ENCODE measurements around the gene RIPK1. TPM values are rescaled to one million over a fixed set of nuclear protein-coding genes. Genes with fewer than 3 reads are reported as not detected.

RIPK1 gene
- total and polyA plus RNA-seq, 10 of the 15 experiments (the other 5 are each of a cell fraction or from before 2014, with no cell fraction given): 1.6 to 11.2 (median 6.3) TPM

DNA sequence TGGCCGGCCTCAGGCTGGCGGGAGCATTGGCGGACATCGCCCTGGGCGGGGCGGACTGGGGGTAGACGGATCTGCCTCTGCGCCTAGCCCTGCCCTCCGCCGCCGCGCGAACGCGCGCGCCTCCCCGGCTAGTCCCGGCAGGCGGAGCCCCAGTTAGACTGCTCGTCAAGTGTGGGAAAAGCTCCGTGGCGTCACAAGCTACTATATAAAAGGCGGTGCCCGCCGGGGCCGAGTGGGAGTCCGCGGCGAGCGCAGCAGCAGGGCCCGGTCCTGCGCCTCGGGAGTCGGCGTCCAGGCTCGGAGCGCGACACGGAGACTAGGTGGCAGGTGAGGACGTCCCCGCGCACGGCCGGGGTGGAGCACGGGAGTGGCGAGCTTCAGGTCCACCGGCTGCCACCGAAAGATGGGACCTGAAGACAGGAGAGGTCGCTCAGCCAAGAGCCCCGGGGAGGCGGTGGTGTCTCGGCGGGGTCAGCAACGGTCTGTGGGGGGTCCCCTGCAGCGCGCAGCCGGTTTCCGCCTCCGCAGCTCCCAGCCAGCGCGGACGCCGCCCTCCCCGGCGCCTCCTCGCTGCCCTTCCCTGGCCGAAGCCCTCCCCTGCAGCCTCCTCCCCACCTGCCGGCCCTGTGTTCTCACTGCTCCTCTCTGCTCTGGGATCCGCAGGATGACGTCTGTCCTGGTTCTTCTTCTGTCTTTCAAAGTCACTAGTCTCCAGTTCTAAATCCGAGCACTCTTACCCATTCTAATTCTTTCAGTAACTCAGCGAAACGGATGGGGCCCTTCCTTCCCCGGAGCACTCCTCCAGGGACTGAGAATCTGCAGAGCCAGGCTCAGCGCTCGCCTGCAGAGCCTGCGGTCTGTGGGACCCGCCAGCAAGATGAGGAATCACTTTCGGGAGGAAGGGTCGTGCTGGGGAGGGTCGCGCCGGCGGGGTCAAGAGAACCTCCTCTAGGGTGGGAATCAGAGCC, 4.3 kb upstream of the RIPK1 start:
- RAD21 ChIA-PET (ENCODE audit: unreplicated experiment): interaction anchor here (0.9 to 1.0 kb wide), 4 partner anchors 56 to 188 kb away, joined by 3 to 6 read pairs (median 4); no protein-coding TSS in a partner anchor
- in situ Hi-C loops (cut with MboI): no loop called here
- no peaks in the 10 kb centered on the region for H3K36me3 ChIP-seq (ENCODE audit: control insufficient read depth in 2 of 2, insufficient read depth in 2 of 2, low read length in 1 of 2)
- BruUV-seq (replicated peaks): no TSS peak
- POLR2A ChIA-PET: interaction anchor here (1.0 kb wide), 2 partner anchors 64 to 75 kb away, joined by 3 to 4 read pairs; partner anchors contain the start of gene NQO2
- ATAC-seq (peak; percentile 88), DNase-seq (ENCODE audit: low read depth, low spot score) (peak; percentile 34), FAIRE-seq (no peak)
- no peaks in the 10 kb centered on the region for H3K27me3 ChIP-seq (replicated peaks in 1 of 2; ENCODE audit: control insufficient read depth in 2 of 2, insufficient read depth in 2 of 2, low read length in 1 of 2)
- SMC1A ChIA-PET (ENCODE audit: uncharacterized antibody, unreplicated experiment): interaction anchor here (0.6 to 1.0 kb wide), 4 partner anchors 62 to 1091 kb away, joined by 3 to 4 read pairs (median 3); no protein-coding TSS in a partner anchor
- 4% methylated on average over 79 of the region's 85 CpGs for WGBS (ENCODE audit: insufficient coverage, insufficient replicate concordance, low lambda C conversion rate, missing lambda C conversion rate)
- no peak overlapping the region for H3K27ac ChIP-seq (ENCODE audit: control insufficient read depth, insufficient read depth)
- H3K79me2 ChIP-seq (ENCODE audit: control insufficient read depth, insufficient read depth, low read length): peaks cover 1% of the 10 kb centered on the region; the same call in 1 of the 2 replicates
- no peaks in the 10 kb centered on the region for H4K20me1 ChIP-seq (ENCODE audit: control insufficient read depth, insufficient read depth)
- peak overlapping the region; percentile 66 for H2AFZ ChIP-seq (ENCODE audit: control insufficient read depth, low read depth, low read length)
- peak overlapping the region; percentile 79 for H3K4me2 ChIP-seq (ENCODE audit: control insufficient read depth, insufficient read depth)
- CTCF ChIA-PET: interaction anchor here (0.6 to 1.2 kb wide), 5 partner anchors 38 to 195 kb away, joined by 3 to 5 read pairs (median 3); partner anchors contain the start of gene NQO2
- peak overlapping the region; percentile 69 for H3K4me3 ChIP-seq
- intact Hi-C loops (cut with micrococcal nuclease; ENCODE audit: unreplicated experiment): no loop called here
- no peak overlapping the region; the same call in 1 of the 2 replicates for H3K9ac ChIP-seq (ENCODE audit: control insufficient read depth, insufficient read depth, low read length)
- H3K4me1 ChIP-seq (ENCODE audit: control insufficient read depth, insufficient read depth, low read length): no peaks in the 10 kb centered on the region
- H3K9me3 ChIP-seq (replicated peaks; ENCODE audit: control insufficient read depth, insufficient read depth, low read length): no peaks in the 10 kb centered on the region
- TF ChIP-seq YY1 (IDR thresholded peaks at IDR 0.05; ENCODE audit: low read depth, low read length): no peak
- peak; percentile 83 for TF ChIP-seq DPF2 (IDR thresholded peaks at IDR 0.05)
- no peak for TF ChIP-seq RAD51 (IDR thresholded peaks at IDR 0.05)
- TF ChIP-seq NFYB (IDR thresholded peaks at IDR 0.05; ENCODE audit: insufficient read depth, low read depth, low read length): no peak
- peak; percentile 72 for TF ChIP-seq IKZF1 (conservative IDR thresholded peaks at IDR 0.05)
- TF ChIP-seq NR2F1 (conservative IDR thresholded peaks at IDR 0.05): peak; percentile 50
- TF ChIP-seq MLLT1 (IDR thresholded peaks at IDR 0.05): peak; percentile 21; the same call in 1 of the 2 replicates
- peak; percentile 86 for TF ChIP-seq PKNOX1 (IDR thresholded peaks at IDR 0.05)
- no peak for TF ChIP-seq TAF1 (IDR thresholded peaks at IDR 0.05; ENCODE audit: borderline replicate concordance, low read depth, low read length)
- TF ChIP-seq RB1 (IDR thresholded peaks at IDR 0.05; ENCODE audit: borderline replicate concordance): 0 out of 2 replicates have a peak, but pooled peaks have one; percentile 50
- TF ChIP-seq HDAC6 (IDR thresholded peaks at IDR 0.05; ENCODE audit: unreplicated experiment): peak; percentile 86
- TF ChIP-seq CREM (IDR thresholded peaks at IDR 0.05; ENCODE audit: low read depth): 0 out of 2 replicates have a peak, but pooled peaks have one; percentile 13
- TF ChIP-seq BACH1 (IDR thresholded peaks at IDR 0.05; ENCODE audit: borderline replicate concordance): 0 out of 2 replicates have a peak, but pooled peaks have one; percentile 77
- peak; percentile 80 for TF ChIP-seq GATAD2B (conservative IDR thresholded peaks at IDR 0.05; ENCODE audit: low read depth)
- no peak for TF ChIP-seq MXI1 (IDR thresholded peaks at IDR 0.05; ENCODE audit: low read depth, low read length)
- TF ChIP-seq POU2F2 (IDR thresholded peaks at IDR 0.05; ENCODE audit: borderline replicate concordance, low read depth, low read length): 0 out of 3 replicates have a peak, but pooled peaks have one; percentile 14
- TF ChIP-seq BHLHE40 (IDR thresholded peaks at IDR 0.05; ENCODE audit: borderline replicate concordance in 1 of 2, low read depth in 2 of 2, low read length in 1 of 2): 0 out of 4 replicates have a peak, but pooled peaks of 1 of the 2 experiments have one; percentile 51
- TF ChIP-seq CTCF (IDR thresholded peaks at IDR 0.05 in 2 of 3, conservative IDR thresholded peaks at IDR 0.05 in 1 of 3; ENCODE audit: control insufficient read depth in 2 of 3, extremely low read depth in 1 of 3, insufficient read depth in 1 of 3, low read depth in 3 of 3, low read length in 3 of 3): peak in 1 of 3 experiments; percentile 6; a peak in 1 of 6 replicates

All from GM12878 (cell line).